Fibroblast of skin of scalp (primary cell): ENCODE measurements around the gene MOB2.

ENCODE experiments used
- DNase-seq: peaks from one replicate; pipeline ENCODE4 v3.0.0-alpha.2; 2013

The MOB2 gene

DNA sequence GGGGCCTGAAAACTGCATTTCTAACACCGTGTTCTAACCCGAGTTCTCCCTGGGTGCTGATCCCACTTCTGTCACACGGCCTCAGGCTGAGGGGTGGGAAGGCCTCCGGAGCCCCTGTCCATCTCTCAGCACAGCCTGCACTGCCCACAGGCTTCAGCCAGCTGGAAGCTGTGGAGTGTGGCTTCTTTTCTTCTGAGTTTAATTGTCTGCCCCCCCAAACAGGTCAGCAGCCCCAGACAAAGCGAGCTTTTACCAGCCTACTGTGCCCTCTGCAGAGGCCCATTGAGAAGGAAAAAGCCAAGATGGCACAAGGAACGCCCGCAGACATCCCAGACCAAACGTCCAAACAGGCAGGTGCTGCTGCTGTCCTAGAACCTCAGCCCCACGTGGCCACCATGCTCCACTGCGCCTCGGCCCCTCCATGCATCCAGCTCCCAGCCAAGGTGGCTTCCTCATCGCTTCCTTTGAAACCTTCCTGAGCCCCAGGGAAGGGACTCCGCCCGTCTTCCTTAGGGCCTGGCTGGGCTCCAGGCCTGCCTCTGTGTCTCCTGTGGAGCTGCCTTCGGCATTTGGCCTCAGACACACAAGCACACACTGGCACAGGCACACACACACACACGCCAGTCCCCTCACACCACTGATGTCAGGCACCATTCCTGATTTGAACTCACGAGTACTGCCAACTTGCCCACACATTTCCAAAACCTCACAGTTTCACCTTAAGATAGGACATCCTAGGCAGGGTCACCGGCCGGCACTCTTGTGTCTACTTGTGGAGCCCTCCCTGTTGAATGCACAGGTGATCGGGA, 1.7 kb downstream of the MOB2 start:
- no peak for DNase-seq

DNA sequence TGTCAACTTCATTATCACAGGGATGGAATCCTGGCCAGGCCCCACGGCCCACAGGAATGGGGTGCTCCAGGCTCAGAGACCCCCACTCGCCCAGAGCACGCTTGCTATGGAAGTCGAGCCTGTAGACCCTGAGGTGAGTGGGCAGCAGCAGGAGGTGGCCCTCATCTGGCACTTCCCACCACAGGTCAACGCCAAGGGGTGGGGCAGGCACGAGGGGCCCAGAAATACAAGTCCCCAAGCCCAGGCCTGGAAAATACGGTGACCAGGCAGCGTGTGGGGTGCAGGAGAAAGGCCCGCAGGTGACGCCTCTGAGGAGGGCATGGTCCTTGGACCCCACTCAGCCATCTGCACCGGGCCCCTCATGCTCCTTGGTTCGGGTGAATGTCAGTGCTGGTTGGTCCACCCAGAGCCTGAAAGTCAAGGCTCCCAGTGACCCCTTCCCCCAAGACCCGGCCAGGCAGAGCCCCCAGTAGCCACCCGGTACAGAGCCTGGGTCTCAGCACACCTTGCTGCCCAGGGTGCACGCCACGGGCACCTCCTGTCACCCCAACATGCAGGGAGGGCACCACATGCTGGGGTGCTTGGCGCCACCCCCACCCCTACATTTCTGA, 2.4 kb downstream of the MOB2 start:
- DNase-seq = no peak

DNA sequence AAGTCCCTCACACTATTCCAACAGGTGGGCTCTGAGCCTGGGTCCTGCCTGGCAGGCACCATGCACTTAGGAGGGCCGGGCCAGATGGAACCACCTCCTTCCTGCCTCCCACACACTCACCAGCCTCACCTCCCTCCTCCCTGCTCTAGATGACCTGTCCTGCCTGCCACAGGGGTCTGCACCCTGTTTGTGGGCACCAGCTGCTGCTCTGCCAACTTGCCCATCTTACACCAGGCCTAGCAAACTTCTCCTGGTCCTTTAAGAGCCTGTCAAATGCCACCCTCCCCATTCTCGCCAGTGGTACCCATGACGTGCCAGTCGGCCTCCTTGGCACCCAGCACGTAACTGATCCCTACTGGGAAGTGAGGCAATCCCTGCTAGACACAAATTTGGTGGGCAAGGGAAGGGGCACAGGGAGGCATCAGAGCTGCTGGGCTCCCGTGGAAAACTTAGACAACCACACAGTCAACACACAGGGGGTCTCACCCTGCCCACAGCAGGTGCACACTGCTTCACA, 3.1 kb downstream of the MOB2 start:
- no peak for DNase-seq

DNA sequence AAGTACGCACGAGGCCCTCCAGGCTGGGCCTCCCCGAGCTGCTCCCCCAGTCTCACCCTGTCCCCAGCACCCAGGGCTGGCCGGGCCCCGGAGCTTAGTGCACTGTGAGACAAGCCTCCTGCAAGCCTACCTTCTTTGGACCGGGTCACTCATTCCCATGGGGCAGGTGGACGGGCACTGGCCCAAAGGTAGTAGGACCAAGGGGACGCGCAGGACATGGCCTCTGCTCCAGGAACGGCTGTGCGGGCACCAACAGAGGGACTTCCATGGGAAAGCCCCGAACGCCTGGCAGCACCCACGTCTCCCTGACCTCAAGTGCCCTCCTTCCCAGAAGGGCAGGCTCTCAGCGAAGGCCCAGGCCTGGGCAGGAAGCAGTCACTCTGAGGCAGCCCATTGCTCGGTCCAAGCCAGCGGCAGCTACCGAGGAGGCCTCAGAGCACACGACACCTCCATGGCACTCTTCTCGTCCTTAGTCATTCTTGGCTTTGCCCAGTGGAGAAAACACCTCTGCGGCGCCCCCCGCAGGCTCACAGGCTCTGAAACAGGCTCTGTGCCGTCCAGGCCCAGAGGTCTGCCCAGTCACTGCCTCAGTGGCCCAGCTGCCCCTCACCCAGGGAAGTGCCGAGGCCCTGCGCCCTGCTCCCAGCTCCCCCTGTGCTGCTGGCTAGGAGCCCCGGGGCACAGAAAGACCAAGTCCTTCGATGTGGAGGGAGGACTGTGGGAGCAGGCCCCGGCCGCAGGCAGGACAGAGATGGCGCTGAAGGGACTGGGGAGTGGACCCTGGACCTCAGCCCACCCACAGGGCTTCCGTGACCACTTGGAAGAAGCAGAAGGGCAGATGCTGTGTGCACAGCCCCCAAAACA, 3.8 kb downstream of the MOB2 start:
- no peak for DNase-seq

DNA sequence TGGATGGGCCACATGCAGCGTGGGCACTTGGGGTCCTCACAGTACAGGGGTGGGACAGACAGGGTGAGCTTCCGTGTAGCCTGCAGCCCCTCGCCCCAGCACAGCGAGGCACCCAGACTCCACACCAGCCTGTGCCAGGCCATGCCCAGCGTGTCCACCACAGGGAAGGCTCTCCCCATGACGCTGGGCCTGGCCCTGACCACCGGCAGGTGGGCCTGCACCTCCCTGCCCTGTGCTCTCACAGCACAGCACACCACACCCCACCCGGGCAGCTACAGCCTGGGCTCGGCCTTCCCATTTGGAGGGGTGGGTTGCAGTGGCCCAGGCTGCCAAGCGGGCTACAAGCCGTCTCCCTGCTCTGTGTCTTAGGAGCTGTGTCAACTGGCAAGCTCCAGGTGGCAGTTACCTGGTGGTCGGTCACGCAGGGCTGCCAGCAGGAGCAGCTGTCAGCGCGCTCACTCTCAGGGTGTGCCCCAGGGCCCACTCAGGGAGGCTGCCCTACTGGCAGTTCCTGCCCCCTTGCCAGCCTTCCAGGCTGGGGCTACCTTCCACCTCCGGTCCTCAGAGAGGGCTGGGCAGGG, 4.6 kb downstream of the MOB2 start:
- no peak for DNase-seq

DNA sequence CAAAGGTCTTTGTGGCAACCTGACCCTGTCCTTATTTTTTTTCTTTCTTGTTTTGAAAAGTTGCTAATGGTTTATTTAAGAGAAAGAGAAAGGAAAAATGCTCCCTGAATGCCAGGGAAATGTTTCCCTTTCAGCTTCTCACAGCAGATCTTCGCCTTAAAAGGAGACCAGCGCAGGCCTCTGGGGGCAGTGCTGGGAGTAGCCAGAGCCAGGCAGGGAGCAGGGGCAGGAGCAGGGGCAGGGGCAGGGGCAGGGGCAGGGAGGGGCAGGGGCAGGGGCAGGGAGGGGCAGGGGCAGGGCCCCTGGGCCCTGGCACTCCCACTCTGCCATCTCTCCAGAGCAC, 5.1 kb downstream of the MOB2 start:
- DNase-seq = no peak

DNA sequence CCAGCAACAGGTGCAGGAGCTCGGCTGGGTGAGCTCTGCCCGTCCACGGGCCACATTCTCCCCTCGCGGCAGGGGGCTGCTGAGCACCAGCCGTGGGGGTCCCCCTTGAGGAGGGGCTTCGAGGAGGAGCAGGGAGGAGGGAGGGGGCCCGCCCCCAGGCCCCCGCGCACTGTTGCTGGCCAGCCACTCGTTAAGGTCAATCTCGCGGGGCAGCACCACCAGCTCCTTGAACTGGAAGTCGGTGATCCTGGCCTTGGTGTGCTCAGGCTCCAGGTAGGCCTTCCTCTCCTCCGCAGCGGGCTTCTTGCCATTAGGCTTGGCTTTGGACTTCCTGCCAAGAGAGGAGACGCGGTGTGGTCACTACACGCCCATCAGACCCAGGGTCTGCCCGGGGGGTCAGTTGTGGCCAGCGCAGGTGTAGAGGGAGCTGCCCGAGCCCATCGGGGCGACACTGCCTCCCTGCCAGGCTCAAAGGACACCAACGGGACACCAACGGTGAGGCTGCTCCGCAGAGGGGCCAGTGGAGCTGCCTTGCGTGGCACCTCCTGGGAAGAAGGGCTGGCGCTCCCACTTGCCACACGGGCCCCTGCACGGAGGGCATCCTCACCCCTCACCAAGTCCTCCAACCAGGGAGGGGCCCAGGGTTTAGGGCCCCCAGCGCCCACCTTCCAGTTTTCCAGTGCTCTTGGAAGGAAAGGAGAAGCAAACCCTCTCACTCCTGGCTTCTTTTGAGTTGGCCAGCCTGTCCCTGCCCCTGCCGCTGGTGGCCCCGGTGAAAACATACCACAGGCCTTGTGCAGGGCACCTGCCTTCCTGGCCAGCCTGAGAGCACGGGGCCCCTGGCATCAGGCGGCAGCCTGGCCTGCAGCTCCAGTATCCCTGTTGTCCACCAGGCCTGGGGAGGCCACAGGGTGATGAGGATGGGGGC, 5.8 kb downstream of the MOB2 start:
- DNase-seq = no peak

DNA sequence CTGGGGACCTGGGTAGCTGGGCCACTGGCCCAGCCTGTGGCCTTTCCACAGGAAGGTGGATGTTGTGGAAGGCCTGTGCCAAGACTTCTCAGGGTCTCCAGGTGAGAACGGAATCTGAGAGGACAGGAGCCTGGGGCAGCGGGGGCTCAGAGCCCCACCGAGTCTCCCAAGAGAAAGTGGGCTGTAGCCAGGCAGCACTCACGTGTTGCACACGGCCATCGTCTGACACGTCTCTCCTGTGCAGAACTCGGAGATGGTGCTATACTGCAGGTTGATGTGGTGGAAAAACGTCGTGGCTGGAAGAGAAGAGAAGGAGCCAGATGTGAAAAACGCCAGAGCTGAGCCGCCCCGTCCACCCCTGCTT, 6.4 kb downstream of the MOB2 start:
- DNase-seq = no peak

DNA sequence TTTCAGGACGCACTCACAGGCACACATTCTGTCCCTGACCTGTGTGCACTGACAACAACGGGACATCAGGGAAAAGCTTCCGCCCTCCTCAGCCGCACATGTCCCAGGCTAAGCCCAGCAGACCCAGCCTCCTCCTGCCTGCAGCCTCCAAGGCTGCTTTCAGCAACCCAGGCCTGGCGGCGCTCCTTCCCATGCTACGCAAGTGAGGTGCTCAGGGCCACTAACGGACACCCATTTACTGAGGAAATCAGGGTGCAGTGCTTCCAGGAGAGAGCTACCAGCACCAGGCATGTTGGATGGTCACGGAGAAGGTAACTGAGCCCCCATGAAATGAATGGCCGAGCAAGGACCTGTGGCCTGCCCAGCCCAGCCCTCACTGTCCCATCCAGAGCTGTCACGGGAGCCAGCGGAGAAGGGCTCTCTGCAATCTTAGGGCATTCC, 6.9 kb downstream of the MOB2 start:
- no peak for DNase-seq

DNA sequence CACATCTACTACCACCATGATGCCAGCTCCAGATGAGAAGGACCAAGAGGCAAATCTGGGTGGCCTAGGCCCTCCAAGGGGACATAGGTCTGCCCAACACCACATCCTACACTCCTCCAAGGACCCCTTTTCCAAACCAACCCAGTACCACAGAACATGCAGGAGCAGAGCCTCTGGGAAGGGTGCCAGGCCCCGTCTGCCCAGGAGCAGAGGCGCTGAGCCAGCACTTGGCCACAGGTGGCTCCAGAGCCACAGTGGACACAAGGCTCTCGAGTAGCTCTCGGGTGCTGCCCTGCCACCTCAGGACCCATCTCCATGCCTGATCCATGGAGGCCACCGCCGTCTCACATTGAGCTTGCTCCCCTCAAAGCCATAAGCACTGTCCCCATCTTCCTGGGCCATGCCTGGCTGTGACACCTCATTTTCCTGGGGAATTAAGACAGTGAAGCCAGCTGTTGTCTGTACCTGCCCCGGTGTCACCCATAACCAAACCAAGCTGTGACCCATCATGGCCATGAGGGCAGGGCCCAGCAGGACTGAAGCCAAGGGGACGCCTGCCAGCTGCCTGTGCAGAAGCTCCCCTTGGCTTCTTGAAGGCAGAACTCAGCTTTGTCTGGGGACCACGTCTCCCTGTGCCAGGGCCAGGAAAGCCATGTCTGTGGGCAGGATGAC, 7.4 kb downstream of the MOB2 start:
- no peak for DNase-seq

DNA sequence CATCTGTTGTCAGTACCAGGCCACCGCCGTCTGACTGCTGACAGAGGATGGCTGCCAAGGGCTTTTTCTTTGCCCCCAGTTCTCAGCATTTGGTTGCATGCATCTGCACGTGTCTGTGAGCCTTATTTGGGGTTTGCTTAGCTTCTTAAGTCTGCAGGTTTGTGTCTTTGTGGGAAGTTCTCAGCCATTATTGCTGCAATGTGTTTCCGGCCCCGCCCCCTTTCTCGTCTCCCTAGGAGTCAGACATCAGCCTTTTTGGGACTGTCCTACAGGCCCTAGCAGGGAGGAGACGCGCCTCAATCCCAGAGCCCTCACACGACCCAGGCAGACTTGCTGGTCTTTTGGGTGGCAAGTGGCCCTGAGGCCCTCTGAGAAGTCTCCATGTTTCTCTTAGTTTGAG, 8.0 kb downstream of the MOB2 start:
- DNase-seq = no peak

DNA sequence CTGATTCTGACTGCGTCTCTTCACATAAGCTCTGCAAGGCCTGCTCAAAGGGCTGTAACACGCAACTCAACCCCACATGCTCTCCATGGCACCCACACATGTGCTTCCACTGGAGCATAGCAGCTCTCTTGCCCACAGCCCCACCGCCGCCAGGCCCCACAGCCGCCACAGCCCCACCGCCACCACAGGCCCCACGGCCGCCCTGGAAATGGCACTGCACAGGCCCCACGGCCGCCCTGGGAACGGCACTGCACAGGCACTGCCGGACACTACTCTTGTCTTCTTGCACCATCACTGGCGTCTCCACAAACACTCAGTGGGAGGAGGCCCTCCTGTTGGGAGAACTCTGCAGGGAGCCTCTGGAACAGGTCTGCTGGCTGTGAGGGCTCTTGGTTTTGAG, 8.6 kb downstream of the MOB2 start:
- DNase-seq = no peak

DNA sequence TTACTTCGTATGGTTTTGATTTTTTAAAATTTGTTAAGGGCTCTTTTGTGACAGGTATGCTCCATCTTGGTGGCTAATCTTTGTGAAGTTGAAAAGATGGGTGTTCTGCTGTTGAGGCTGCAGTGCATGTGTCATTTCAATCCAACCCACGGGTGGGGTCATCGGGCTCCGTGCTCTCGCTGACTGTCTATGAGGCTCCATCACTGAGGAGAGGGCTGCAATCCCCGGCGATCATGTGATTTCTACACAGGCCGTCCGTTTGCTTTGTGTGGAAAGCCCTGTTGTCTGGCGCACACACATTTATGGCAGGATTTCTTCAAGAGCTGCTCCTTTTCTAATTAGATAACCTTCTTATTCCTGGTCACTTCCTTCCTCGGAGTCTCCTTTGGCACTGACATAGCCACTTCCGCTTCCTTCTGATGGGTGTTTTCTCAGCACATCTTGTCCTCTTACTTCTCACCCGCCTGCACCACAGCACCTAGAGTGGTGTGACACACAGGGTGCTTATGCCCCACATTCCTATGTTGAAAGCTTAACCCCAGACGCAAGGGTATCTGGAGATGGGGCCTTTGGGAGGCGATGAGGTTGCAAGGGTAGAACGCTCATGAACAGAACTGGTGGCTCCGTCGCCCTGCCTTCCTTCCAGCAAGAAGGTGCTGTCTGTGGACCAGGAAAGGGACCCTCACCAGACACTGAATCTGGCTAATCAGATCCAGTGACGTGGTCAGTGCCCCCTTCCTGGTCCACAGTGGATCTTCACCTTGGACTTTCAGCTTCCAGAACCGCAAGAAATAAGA, 9.4 kb downstream of the MOB2 start:
- DNase-seq = no peak

DNA sequence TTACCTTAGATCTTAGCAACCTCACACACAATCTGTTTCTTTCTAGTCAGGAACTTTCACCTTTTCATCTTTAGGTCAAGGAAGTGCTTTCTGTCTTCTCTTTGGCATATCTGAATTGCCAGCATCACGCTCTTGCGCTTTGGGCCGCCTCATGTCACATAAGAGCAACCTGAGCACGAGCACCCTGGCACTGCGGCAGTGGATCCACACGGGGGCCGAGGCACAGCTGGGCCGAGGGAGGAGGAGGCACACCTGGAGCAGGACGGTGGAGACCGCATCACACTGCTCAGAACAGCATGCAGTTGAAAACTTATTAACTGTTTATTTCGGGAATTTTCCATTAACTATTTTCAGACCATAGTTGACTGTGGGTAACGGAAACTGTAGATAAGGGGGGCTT, 10.7 kb downstream of the MOB2 start:
- no peak for DNase-seq

DNA sequence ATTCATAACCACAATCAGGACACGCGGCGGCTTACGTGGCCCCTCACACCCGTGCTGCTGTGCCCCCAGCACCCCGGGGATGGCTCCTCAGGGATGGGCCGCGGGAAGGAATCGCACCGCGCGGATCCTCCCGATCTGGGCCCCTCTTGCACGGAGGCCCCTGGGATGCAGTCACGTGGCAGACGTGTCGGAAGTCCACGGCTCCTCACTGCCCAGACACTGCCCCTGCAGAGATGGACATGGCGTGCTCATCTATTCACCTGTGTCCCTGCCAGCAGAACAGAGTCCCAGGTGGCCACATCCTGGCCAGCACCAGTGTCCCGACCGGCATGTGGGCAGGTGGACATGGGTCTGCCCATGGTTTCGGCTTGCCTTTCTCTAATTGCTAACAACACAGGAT, 12.8 kb downstream of the MOB2 start:
- no peak for DNase-seq

DNA sequence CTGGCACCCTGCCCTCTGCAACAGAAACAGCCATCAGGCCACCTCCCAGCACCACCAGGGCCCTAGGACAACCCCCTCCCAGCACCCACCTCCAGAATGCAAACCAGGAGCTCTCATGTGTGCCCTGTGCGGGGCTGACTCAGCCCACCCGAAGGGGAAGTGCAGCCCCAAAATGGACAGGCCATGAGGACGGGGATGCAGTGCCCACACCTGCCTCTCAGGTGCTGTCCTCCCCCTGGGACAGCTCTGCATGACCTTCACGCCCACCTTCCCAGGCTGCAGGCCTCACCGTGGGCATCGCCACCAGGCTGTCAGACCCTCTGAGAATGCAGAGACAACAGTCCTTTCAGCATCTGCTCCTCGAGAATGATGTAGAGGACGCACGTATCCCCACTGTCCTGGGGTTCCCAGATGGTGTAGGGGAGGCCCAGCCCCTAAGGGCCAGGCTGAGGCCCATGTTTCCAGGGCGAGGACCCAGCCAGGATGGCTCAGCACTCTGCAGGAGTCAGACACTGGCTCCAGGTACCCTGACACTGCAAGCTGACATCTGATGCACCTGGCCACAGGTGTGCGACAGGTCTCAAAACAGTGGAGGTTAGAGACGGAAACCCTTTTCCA, 13.5 kb downstream of the MOB2 start:
- DNase-seq = no peak

DNA sequence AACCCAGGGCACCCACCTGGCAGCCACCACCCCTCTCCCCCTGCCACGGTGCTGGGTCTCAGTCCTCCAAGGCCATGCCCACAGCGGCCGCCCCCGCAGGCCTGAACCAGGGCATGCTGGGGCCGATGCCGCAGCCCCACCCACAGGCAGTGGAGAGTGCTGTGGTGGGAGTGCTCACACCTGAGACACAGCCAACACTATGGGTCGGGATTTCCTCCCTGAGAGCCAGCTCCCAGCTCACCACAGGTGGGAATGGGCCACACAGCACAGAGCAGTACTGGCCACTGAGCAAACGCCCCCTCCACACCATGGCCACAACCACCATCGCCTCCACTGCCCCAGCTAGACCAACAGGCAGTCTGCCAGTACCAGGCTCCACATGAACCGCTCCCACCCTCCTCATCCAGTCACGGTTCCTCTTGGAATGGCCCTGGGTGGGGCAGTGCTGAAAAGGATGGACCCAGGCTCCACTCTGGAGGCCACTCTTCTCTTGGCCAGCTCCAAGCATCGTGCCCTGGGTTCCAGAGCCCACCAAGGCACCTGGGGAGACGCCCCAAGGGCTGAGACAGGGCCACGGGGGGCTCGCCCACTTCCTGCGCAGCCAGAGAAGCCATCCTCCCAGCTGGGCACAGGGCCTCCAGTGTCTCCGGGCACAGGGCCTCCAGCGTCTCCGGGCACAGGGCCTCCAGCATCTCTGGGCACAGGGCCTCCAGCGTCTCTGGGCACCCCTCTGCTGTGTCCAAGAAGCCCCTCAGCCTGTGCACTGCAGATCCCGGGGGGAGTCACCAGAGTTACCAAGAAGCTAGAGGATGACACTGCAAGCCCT, 14.2 kb downstream of the MOB2 start:
- DNase-seq = no peak

DNA sequence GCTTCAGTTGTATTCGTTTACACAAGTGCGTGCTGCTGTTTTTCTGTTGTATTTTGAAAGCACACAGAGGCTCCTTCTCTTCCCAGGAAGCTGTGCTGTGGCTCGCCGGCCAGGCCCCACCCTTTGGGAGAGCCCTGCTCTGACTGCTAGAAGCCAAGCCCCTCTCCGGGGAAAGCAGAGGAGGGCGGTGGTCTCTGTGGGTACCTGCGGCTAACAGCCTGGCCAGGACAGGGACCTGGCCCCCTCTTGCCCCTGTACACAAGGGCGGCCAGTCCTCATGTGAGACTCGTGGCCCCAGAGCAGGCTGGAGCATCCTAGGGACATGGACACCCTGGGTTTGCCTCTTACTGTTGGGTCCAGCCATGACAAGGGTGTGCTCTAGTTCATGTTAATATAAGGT, 14.8 kb downstream of the MOB2 start:
- DNase-seq = no peak
